ENCODE measurements around the gene OR4A15. TPM values are rescaled to one million over a fixed set of nuclear protein-coding genes. Genes with fewer than 3 reads are reported as not detected.

Gene OR4A15
- total and polyA plus RNA-seq, 2 donors from 2014 or later: not detected

Other genes with a start within 250 kb of the OR4A15 start
- not detected for gene TRIM48, start 105.8 kb upstream of the OR4A15 start, total RNA-seq
- gene TRIM48, start 105.8 kb upstream of the OR4A15 start, polyA plus RNA-seq (ENCODE audit: insufficient read depth, low read depth, low replicate concordance): not detected
- not detected for gene OR4A16, start 24.8 kb upstream of the OR4A15 start, total RNA-seq
- not detected for gene OR4A16, start 24.8 kb upstream of the OR4A15 start, polyA plus RNA-seq (ENCODE audit: insufficient read depth, low read depth, low replicate concordance)
- gene OR4C15, start 186.5 kb downstream of the OR4A15 start, total RNA-seq: not detected
- not detected for gene OR4C15, start 186.5 kb downstream of the OR4A15 start, polyA plus RNA-seq (ENCODE audit: insufficient read depth, low read depth, low replicate concordance)
- gene OR4C16, start 204.2 kb downstream of the OR4A15 start, total RNA-seq: not detected
- gene OR4C16, start 204.2 kb downstream of the OR4A15 start, polyA plus RNA-seq (ENCODE audit: insufficient read depth, low read depth, low replicate concordance): not detected
- not detected for gene OR4C11, start 239.7 kb downstream of the OR4A15 start, total RNA-seq
- not detected for gene OR4C11, start 239.7 kb downstream of the OR4A15 start, polyA plus RNA-seq (ENCODE audit: insufficient read depth, low read depth, low replicate concordance)

All from kidney (tissue), 2 donors.